ENCODE results near the gene RPS16. TPM values are rescaled to one million over a fixed set of nuclear protein-coding genes. Genes with fewer than 3 reads are reported as not detected.

The RPS16 gene
- total and polyA plus RNA-seq, 2 experiments from 2014 or later: 207 to 1,901 TPM

GRCh38 chr19:39406656-39407409 is 28.9 kb downstream of the RPS16 start, which contains the start of gene ZFP36:
Gene ZFP36 (plus strand): TSS chr19:39406847. CDS start chr19:39406905, 58 bp downstream.
- H3K27ac ChIP-seq (ENCODE audit: low read depth): peak within 1 kb of the TSS; percentile 96
- no peaks in the 10 kb centered on the region for H3K27me3 ChIP-seq (ENCODE audit: insufficient read depth)
- Mint-ChIP-seq H3K27ac (peak within 1 kb of the TSS; percentile 92), H3K4me3 (peak within 1 kb of the TSS; percentile 94), H3K9me3 (no peaks in the 10 kb centered on the region; the same call in 2 of the 3 replicates), H3K4me1 (peaks cover 57% of the 10 kb centered on the region), H3K36me3 (ENCODE audit: low read depth) (peaks cover 17% of the 10 kb centered on the region; the same call in 2 of the 3 replicates), H3K27me3 (ENCODE audit: insufficient read depth, low read depth, poor library complexity) (peaks cover 45% of the 10 kb centered on the region)
- H3F3A ChIP-seq (replicated peaks; ENCODE audit: low read depth): peaks cover 46% of the 10 kb centered on the region
- H3K36me3 ChIP-seq (ENCODE audit: insufficient read depth): no peaks in the 10 kb centered on the region
- DNase-seq (ENCODE audit: low spot score): peak; percentile 83
- peak; percentile 93 for TF ChIP-seq POLR2AphosphoS5 (IDR thresholded peaks at IDR 0.05; ENCODE audit: low read depth)
- no peak for TF ChIP-seq JUNB (IDR thresholded peaks at IDR 0.05; ENCODE audit: unreplicated experiment)
- no peak for TF ChIP-seq EZH2 (IDR thresholded peaks at IDR 0.05; ENCODE audit: low read depth, unreplicated experiment)
- no peak for TF ChIP-seq CREB1 (CRISPR knock-in tag; IDR thresholded peaks at IDR 0.05; ENCODE audit: low read depth)
- no peak for TF ChIP-seq ZNF331 (CRISPR knock-in tag; IDR thresholded peaks at IDR 0.05; ENCODE audit: low read depth)
- TF ChIP-seq REST (IDR thresholded peaks at IDR 0.05; ENCODE audit: unreplicated experiment): no peak
- peak; percentile 99 for TF ChIP-seq ZNF114 (CRISPR knock-in tag; IDR thresholded peaks at IDR 0.05)
- TF ChIP-seq STAT1 (IDR thresholded peaks at IDR 0.05; ENCODE audit: unreplicated experiment): no peak
- no peak for TF ChIP-seq EZH2phosphoT487 (IDR thresholded peaks at IDR 0.05; ENCODE audit: unreplicated experiment)
- TF ChIP-seq ETS1 (IDR thresholded peaks at IDR 0.05): peak; percentile 9; the same call in 1 of the 2 replicates
- ATAC-seq: peak; percentile 16
- peaks cover 23% of the 10 kb centered on the region for H3K79me2 ChIP-seq (replicated peaks; ENCODE audit: insufficient read depth)
- peak within 1 kb of the TSS; percentile 91 for H3K4me2 ChIP-seq
- H2AFZ ChIP-seq: no peak within 1 kb of the TSS
- peak within 1 kb of the TSS; percentile 99 for H3K4me3 ChIP-seq
- peaks cover 60% of the 10 kb centered on the region for H3K4me1 ChIP-seq (ENCODE audit: insufficient read depth)
- peaks cover 4% of the 10 kb centered on the region; the same call in 1 of the 2 replicates for H4K20me1 ChIP-seq (replicated peaks; ENCODE audit: insufficient read depth)
- no peaks in the 10 kb centered on the region for H3K9me2 ChIP-seq (ENCODE audit: insufficient read depth)

All from GM23338 (cell line).